ENCODE data around the gene SDK1.

GRCh38 chr7:3327655-3328054 lies 26.6 kb downstream of the SDK1 start:
- TF ChIP-seq MAX (IDR thresholded peaks at IDR 0.05): no peak
- no peak for TF ChIP-seq PHF8 (IDR thresholded peaks at IDR 0.05; ENCODE audit: borderline replicate concordance, low read depth)
- TF ChIP-seq CEBPB (IDR thresholded peaks at IDR 0.05): no peak
- no peak for TF ChIP-seq CHD2 (IDR thresholded peaks at IDR 0.05; ENCODE audit: low read length, partially characterized antibody)
- no peak for TF ChIP-seq EP300 (IDR thresholded peaks at IDR 0.05)

Data from A549 (cell line).